GM21717 (cell line): Measurements from ENCODE around the gene SPC24.
A peak's percentile ranks its signal among the peaks of the same experiment; 100 is the strongest.

Source experiments
- ATAC-seq: cut with Tn5 transposase; IDR thresholded peaks from one replicate; pipeline ENCODE4 v1.9.1; 2021; ENCODE audit warnings: mild to moderate bottlenecking, moderate library complexity; ENCODE audit not compliant: unreplicated experiment

Gene SPC24, protein sequence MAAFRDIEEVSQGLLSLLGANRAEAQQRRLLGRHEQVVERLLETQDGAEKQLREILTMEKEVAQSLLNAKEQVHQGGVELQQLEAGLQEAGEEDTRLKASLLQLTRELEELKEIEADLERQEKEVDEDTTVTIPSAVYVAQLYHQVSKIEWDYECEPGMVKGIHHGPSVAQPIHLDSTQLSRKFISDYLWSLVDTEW

DNA sequence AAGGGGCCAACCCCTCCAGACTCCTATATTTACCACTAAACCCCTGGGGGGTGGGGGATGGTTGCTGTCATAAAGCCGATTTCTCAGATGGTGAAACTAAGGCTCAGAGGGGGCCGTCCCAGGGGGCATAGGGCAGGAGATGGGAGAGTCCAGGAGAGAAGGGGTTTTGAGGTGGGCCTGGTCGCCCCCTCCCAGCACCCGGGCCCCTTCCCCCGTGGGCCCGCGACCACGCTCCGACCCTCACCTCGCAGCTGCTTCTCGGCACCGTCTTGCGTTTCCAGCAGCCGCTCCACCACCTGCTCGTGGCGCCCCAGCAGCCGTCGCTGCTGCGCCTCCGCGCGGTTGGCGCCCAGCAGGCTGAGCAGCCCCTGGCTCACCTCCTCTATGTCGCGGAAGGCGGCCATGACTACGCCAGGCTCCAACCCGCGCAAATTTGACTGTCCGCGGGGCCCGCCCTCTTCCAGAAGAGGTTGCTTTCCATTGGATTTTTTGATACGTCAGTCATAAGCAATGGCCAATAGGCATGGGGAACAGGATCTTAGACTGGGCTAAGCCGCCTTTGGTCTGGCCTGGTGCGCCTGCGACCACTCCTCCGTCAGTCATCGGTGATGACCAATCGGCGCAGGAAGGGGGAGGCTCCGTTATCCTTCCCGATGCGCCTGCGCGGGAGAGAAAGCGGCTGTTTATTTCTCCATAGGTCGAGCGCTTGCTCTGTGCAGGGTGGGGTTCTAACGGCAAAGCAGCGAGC, at the start of gene SPC24:
Gene SPC24 (minus strand): TSS at position 410 of the 748 bp plus-strand sequence. CDS start 6 bp downstream, at position 404.
- peak; percentile 87 for ATAC-seq

DNA sequence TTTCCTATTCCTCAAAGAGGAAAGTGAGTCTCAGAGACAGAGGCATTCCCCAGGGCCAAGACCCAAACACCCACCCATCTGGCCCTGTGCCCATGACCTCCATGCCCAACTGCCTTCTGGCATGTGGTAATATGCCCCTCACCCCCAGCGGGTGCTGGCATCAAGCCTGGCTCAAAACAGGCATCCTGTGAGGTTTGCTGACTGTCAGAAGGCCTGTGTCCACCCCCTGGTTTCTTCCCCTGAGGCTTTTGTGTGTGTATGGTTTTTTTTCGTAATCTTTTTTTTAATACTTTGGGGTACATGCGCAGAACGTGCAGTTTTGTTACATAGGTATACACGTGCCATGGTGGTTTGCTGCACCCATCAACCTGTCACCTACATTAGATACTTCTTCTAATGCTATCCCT, 49.4 kb upstream of the SPC24 start:
- ATAC-seq, result no peak

DNA sequence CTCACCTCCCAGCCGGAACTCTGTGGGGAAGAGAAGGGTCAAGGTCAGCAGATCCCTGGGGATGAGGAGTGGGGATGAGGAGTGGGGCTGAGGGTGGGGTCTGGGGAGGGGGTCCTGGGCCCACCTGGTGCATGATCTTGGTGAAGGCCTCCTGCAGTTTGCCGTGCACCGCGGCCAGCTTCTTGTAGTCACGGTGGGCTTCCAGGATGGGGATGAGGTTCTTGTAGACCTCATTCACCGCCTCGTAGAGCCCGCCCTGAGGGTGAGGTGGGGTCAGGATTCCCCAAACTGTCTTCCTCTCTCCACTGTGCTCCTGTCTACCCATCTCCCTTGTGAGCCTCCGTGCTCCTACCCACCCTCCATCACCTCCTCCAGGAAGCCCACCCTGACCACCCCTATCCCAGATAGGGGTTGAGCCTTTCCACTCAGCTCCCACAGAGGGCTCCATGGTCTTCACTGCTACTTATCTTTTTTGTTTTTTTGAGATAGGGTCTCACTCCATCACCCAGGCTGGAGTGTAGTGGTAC, 48.6 kb upstream of the SPC24 start:
- no peak for ATAC-seq

DNA sequence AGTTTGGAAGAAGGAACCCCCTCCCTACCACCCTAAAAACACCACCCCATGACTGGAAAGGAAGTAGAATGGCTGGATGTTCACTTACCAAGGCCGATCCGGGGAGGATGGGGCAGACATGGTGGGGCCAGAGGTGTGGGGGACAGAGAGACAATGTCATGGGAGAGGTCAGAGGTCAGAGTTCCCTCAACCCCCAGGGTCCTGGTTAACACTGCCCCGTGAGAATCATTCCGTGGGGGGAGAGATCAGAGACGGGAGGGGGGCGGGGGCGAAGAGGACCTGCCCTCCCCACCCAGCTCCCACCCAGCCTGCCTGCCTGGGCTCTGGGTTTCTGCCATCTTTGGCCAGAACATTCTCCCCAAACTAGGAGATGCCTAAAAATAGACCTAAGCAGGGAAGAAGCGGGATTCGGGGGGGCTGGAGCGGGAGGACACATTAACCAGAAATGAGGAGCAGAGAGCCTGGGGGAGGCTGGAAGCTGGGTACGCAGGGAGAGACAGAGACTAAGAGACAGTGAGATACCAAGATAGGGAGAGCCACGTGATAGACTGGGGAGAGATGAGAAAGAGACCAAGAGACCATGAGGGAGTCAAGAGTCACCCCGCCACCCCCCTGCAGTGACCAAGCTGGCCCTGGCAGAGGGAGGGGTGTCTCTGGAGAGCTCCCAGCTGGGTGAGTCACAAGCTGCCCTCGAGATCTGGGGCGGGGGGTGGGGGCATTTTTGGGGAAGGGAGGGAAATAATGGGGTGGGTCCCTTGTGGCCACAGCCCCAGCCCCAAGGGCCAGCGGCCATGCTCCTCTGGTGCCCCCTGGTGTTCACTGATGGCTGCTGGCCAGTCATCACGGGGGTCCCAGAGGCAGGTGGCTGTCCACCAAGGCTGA, 47.9 kb upstream of the SPC24 start:
- ATAC-seq, result no peak

DNA sequence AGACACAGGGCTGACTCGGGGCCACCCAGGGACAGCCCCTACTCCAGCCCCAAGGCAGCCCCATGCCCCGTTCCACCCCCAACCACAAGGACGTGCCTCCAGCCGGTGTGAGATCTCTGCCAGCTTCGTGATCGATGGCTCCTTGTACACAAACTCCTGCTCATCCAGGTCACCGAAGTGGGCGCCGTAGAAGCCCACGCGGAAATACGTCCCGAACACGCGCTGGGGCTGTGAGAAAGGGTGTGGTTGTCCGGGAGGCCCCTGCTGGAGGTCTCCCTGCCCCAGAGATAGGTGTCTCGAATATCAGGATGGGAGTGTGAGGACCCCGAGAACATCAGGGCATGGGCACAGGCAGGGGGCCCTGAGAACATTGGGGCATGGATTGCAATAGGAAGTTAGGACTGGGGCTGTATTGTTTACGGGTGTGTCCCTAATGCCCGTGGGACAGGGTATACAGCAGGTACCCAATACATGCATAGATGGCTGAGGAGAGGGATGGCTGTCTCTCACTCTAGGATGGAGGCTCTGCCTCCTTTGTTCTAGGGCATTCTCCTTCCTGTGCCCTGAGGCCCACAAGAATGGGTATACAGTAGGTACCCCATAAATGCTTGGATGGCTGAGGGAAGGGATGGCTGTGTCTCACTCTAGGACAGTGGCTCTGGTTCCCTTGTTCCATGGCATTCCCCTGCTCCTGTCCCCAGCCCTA, 47.1 kb upstream of the SPC24 start:
- ATAC-seq, result no peak

DNA sequence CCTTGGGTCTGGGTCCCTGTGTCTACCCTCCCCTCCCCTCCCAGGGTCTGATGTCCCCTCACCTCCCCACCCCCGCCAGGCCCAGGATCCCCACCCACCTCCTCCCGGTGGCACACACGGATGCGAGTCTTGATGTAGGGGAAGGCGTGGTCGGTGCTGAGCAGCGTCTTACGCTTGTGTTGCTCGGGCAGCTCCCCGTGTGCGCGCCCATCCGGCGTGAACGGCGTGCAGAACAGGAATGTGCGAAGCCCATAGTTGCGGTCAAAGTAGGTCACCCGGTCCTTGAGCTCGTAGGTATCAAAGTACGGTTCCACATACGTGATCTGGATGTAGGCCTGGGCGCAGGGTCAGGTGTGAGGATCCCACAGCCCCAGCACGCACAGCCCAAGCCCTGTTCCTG, 46.2 kb upstream of the SPC24 start:
- no peak for ATAC-seq

DNA sequence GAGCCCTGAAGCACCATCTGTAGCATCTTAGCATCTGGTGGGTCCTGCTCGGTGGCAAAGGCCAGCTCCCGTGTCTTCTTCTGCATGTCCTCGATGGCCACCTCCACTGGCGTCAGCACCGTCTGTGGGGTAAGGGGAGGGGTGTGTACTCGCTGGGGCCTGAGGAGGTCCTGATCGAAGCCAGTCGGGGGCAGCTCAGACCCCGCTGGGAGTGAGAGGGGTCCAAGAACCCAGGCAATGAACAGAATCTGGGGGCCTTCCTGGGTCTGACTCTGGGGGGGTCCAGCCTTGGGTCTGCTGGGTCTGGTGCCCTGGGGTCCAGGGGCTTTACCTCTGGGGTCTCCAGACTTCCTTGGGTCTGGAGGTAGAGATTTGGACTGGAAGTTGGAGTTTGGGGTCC, 45.3 kb upstream of the SPC24 start:
- no peak for ATAC-seq

DNA sequence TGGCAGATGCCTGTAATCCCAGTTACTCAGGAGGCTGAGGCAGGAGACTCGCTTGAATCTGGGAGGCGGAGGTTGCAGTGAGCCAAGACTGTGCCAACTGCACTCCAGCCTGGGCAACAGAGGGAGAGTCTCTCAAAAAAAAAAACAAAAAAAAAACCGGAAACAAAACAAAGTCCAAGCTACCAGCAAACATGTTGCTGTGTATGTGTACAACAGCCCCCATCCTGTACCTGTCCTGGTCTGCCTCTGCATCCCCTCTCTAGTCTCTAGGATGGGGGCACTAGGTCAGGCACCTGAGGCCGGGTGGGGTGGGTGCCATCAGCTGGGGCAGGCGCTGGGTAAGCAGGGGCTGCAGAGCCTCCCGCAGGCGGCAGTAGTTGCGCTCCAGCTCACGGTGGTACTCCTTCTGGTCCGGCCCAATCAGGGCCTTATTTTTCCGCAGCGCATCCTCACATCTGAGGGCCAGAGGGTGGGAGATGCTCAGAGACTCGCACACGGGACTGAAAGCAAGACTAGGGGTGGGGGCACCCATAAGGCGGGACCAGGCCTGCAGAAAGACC, 44.5 kb upstream of the SPC24 start:
- no peak for ATAC-seq

DNA sequence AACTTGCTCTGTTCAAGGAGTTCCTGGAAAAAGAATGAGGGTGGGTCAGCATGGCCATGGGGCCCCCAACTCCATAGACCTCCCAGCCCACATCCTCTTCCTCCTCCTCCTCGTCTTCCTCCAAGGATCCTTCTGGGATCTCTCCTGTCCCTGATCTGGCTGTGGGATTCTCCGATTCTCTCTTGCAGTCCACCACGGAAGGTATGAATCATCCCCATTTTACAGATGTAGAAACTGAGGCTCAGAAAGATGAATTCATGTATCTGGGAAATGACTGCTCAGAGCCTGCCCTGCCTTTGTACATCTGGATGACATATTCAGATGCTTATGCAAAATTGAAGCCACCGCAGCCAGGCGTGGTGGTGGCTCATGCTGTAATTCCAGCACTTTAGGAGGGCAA, 43.9 kb upstream of the SPC24 start:
- no peak for ATAC-seq

DNA sequence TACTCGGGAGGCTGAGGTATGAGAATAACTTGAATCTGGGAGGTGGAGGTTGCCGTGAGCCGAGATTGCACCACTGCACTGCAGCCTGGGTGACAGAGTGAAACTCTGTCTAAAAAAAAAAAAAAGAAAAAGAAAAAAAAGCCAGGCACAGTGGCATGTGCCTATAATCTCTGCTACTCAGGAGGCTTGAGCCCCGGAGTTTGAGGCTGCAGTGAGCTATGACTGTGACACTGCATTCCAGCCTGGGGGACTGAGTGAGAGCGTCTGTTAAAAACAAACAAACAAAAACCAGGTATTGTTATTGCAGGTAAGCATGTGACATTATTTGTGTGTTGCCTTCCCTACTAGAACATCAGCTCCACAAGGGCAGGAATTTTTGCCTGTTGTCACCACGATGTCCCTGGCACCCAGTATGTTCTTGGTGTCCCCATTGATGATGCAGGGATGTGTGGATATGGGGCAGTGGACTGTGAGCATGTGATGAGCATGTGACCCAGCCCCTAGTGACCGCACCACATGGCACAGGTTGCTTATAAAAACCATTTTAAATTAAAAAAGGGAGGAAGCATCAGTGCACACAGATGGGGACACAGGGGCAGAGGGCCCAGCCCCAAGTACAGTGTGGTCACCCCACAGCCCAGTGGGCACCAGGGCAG, 43.3 kb upstream of the SPC24 start:
- ATAC-seq, result no peak

DNA sequence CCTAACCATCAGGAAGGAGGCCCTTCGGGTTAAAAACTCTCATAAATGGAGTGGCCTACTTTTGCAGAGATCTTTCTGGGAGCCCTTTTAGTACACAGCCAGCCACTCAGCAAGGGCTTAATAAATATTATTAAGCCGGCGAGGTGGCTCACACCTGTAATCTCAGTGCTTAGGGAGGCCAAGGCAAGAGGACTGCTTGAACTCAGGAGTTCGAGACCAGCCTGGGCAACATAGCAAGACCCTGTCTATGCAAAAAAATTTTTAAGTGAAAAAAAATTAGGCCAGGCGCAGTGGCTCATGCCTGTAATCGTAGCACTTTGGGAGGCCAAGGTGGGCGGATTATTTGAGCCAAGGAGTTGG, 42.6 kb upstream of the SPC24 start:
- ATAC-seq, result no peak

DNA sequence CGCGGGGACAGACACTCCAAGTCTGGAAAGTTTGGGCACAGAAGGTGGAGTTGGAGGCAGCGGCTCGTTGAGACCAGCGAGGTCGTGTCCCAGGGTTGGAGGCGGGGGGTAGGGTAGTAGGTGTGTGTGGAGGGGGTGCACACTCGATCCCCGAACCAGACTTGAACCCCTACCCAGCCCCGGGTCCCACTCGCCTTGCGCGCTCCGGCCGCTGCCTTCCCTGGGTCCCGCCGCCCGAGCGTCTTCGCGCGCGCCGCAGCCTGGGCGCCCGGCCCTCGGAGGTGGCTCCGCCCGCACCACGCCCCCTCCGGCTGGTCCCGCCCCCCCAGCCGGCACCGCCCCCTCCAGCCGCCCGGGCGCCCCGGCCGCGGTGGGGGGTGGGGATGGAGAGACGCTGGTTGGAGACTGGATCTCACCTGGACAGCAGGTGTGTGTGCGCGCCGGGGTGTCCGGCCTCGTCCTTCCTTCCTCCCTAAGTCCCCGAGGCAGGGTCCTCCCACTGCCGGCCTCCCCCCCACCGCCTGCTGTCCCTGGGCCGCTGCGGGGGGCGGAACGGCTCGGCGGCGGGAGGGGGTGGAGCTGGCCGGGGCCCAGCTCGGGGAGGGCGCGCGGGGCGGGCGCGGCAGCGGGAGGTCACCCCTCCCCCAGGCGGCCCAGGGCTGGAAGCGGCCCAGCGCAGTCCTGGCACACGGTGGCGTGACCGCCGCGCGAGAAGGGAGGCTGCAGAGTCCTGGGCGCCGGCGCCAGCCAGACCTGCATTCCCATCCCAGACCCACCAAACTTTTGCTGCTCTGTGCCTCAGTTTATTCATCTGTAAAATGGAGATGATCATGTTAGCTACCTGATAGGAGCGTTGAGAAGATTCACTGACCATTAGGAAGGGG, 42.0 kb upstream of the SPC24 start, which contains the start of gene KANK2:
Gene KANK2 (minus strand): TSS at position 255 of the 884 bp plus-strand sequence. CDS start 3,034 bp downstream, outside the sequence.
- ATAC-seq, result peak; percentile 66

DNA sequence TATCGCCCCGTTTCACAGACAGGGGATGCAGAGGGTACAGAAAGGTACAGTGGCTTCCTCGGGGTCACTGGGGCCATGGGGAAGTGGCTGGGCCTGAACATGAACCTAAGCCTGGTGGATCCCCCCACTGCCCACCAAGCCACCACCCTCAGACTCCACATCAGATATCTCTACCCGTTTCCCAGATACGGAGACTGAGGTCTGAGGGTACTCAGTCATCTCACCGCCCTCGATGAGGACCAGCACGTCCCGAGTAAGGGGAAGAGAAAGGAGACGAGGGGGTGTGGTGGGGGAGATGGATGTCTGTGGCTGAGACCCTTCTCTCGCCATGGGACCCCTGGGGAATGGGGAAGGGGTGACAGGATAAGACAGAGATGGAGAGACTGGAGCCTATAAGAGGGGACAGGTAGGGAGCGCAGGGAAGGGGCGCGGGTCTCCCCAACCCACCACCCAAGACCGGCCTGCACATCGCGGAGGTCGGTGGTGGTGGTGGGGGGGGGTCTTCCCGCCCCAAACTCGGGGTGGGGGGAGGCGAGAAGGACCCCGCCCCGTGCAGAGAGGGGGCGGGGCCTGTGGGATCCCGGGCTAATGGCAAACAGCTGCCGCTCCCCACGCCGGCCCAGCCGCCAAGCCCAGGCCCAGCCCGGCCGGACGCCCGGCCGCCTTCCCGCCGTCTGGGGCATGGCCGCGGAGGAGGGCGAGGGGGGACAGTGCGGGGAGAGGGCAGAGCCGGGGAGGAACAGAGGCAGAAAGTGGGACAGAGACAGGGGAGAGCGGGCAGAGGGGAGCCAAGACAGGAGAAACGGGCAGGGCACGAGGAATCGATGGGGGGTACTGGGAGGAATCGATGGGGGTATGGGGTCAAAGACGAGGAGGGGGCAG, 41.1 kb upstream of the SPC24 start:
- ATAC-seq, result no peak

DNA sequence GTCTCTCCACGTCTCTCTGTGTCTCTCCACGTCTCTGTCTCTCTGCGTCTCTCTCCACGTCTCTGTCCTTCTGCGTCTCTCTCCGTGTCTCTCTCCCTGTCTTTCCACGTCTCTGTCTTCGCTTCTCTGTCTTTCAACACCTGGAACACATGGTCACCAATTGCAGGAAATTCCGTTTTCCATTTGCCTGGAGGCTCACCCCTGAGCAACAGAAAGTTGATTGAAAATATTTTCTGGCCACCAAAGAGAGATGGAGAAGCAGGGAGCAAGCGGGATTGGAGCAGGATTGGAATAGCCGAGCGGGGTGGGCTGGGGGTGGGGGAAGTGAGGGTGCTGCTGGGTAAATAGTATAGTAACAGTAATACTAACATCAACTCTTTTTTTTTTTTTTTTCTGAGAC, 40.1 kb upstream of the SPC24 start:
- no peak for ATAC-seq

DNA sequence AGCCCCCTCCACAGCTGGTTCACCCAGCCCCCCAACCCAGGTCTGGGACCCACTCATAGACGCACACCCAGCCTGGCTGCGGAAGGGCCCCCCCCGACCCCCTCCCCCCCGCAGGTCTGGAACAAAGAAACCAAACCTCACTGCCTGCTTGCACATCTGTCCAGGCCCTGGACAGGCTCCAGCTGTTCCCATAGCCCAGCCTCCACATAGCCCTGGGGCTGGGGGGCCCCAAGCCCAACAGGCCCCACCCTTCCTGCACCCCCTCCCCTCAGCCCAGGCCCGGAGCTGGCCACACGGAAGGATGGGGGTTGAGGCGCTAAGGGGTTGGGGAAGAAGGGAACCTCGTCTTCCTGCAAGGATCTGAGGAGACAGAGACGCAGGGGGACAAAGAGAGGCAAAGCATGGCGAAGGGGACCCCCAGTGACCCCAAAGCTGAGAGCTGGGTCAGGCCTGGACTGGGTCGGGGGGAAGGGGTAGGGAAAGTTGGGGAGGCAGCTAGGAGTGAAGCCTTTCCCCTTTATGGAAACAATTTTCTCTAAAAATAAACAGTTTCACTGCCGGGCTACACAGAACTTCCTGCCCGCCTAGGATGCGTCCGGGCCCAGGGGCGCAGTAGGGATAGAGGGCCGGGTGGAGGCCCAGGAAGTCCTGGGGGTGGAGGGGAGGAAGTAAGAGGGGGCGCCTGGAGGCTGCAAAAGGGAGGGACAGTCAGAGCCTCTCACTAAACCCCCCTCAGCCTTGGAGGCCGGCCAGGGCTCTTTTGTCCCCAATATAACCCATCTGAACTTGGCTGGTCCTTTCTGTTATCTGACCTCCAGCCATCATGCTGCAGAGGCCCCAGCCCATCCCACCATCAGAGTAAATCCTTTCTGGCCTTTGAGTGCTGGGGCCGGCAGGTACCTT, 39.3 kb upstream of the SPC24 start:
- ATAC-seq, result no peak

DNA sequence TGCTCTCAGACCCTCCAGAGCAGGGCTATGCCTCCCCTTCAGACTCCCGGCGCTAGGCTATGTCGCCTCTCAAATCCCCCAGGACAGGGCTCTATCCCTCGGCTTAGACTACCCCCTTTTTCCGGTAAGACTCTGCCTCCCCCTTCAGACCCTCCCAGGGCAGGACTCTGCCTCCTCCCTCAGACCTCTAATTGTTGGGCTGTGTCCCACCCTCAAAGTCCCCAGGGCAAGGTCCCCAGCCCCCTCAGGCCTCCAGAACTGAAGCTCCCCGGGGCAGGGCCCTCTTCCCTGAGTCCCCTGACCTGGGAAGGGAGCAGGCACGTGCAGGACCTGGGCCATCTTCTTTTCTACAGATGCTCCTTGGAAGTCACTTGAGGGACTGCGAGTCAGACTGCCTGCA, 38.6 kb upstream of the SPC24 start:
- no peak for ATAC-seq
